Measurements from ENCODE around the gene SMAD6.

DNA sequence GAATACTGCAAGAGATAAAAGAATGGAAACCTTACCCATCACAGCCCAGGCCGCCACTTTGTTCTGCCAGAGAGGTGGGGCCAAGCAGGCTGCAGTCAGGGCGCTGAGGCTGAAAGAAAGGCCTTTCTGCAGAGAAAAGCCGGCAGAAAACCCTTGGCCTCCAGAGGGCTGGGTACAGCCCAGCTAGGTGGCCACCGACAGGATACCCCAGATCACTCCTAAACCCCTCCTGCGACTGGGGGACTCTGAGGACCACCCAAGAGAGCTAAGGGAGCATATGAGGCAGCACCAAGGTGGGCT is 69.3 kb downstream of the SMAD6 start:
- TF ChIP-seq, protein P1, sequence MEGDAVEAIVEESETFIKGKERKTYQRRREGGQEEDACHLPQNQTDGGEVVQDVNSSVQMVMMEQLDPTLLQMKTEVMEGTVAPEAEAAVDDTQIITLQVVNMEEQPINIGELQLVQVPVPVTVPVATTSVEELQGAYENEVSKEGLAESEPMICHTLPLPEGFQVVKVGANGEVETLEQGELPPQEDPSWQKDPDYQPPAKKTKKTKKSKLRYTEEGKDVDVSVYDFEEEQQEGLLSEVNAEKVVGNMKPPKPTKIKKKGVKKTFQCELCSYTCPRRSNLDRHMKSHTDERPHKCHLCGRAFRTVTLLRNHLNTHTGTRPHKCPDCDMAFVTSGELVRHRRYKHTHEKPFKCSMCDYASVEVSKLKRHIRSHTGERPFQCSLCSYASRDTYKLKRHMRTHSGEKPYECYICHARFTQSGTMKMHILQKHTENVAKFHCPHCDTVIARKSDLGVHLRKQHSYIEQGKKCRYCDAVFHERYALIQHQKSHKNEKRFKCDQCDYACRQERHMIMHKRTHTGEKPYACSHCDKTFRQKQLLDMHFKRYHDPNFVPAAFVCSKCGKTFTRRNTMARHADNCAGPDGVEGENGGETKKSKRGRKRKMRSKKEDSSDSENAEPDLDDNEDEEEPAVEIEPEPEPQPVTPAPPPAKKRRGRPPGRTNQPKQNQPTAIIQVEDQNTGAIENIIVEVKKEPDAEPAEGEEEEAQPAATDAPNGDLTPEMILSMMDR (IDR thresholded peaks at IDR 0.05) = no peak
- TF ChIP-seq POLR2A (IDR thresholded peaks at IDR 0.05) = no peak

Data from body of pancreas (tissue), 4 donors.